ENCODE measurements around the gene STAP2. TPM values are rescaled to one million over a fixed set of nuclear protein-coding genes. Genes with fewer than 3 reads are reported as not detected.

The STAP2 gene
- total and polyA plus RNA-seq, 5 donors = 6.7 to 13.9 (median 10.9) TPM

DNA sequence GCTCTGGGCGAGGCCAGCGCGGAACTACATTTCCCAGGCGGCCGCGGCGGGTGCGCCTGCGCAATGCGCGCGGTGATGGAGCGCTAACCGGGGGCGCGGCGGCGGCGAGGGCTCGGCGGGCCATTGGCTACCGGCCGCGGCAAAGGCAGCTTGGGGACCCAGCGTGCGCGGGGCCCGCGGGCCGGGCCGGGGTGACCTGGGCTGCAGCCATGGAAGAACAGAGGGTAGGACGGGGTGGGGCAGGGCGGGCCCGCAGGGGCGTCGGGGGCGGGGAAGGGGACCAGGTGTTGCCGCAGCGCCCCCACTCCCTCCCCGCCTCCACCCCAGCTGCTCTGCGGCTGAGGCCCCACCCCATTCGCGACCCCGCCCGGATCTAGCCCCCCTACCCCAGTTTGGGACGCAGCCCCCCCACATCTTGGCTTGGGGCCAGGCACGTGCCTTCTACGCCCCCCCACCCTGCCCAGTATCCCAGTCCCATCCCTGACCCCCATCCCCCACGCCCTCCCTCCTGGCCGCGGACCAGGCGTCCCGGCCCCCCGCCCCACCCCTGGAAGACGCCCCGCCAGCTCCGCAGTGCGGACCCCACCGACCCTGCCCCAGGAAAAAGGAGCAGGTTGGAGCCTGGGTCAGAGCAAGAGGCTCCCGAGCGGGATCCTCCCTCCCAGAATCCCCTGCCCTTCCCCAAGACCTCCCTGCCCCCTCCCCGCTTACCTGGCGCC lies 33.9 kb downstream of the STAP2 start, which contains the start of gene FSD1:
FSD1 (plus strand) TSS at position 61 of the 719 bp plus-strand sequence; CDS start at position 210, 149 bp downstream.
- no peaks in the 10 kb centered on the region for H3K9me3 ChIP-seq (ENCODE audit: control insufficient read depth, low read length)
- intact Hi-C loops (cut with DNase I) = no loop called here
- ATAC-seq (peak in 1 of 2 donors; percentile 19), DNase-seq (peak in 2 of 3 donors; percentile 67 to 70)
- H3K27me3 ChIP-seq (ENCODE audit: control insufficient read depth, insufficient read depth) = no peaks in the 10 kb centered on the region
- 5% methylated on average over 63 of the region's 63 CpGs for WGBS
- no peak within 1 kb of the TSS for H3K4me3 ChIP-seq (ENCODE audit: low read length)
- no peak within 1 kb of the TSS for H3K27ac ChIP-seq (ENCODE audit: low read length)
- no peaks in the 10 kb centered on the region for H3K4me1 ChIP-seq (ENCODE audit: control insufficient read depth, insufficient read depth, low read length)

GRCh38 chr19:4303819-4304537 lies 34.6 kb downstream of the STAP2 start:
- Histone ChIP-seq H3K27ac (ENCODE audit: low read length) (no peak overlapping the region), H3K4me1 (ENCODE audit: control insufficient read depth, insufficient read depth, low read length) (no peaks in the 10 kb centered on the region), H3K4me3 (ENCODE audit: low read length) (no peak overlapping the region), H3K27me3 (ENCODE audit: control insufficient read depth, insufficient read depth) (no peaks in the 10 kb centered on the region), H3K9me3 (ENCODE audit: control insufficient read depth, low read length) (no peaks in the 10 kb centered on the region)
- WGBS = 47% methylated on average over 18 of the region's 18 CpGs
- ATAC-seq = no peak
- no peak for DNase-seq
- intact Hi-C loops (cut with DNase I) = no loop called here

DNA sequence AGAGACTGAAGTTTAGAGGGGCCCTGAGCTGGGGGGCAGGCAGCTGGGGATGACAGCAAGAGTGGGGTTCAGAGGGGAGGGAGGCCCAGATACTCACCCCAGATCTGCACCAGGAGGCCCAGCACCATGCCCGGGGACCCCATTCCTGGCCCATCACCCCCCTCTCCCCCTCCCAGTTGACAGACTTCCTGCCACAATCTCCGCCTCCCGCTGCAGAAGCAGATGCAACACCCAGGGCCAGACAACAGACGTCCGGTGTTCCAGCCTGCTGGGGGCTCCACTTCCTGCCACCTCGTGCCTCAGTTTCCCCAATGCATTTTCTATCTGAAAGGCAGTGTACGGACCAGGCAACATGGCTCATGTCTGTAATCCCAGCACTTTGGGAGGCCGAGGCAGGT lies 36.4 kb downstream of the STAP2 start, which contains the start of gene TMIGD2:
TMIGD2 (minus strand) TSS at position 147 of the 398 bp plus-strand sequence; CDS start at position 143, 4 bp downstream.
- no peaks in the 10 kb centered on the region for H3K4me1 ChIP-seq (ENCODE audit: control insufficient read depth, insufficient read depth, low read length)
- no peak within 1 kb of the TSS for H3K27ac ChIP-seq (ENCODE audit: low read length)
- H3K27me3 ChIP-seq (ENCODE audit: control insufficient read depth, insufficient read depth) = no peaks in the 10 kb centered on the region
- no peak within 1 kb of the TSS for H3K4me3 ChIP-seq (ENCODE audit: low read length)
- H3K9me3 ChIP-seq (ENCODE audit: control insufficient read depth, low read length) = no peaks in the 10 kb centered on the region
- ATAC-seq = no peak
- WGBS = 52% methylated on average over 8 of the region's 8 CpGs
- intact Hi-C loops (cut with DNase I) = no loop called here
- no peak for DNase-seq

DNA sequence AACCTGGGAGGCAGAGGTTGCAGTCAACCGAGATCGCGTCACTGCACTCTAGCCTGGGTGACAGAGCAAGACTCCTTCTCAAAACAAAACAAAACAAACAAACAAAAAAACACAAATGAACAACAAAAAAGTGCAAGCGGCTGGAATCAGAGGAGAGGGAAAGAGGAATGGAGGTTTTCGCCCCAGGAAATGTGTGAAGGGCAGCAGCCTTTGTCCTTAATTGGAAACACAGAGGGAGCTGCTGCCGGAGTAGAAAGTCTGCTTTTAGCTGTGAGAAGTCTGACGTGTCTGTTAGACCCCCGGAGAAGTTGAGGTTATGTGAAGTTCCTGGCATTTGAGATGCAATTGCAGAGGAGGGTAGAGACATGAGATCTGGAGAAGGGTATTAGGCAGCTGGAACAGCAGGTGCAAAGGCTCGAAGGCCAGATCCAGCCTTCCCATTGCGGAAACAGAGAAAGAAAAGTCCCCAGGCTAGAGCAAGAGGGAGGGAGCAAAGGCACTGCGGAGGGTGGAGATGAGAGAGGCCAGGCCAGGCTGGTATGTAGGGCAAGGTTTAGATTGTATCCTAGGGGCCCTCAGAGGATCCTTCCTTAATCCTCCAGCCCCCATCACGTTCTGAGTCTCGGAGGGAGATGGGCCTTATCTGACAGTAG lies 36.9 kb downstream of the STAP2 start:
- Histone ChIP-seq H3K4me3 (ENCODE audit: low read length) (no peak overlapping the region), H3K27me3 (ENCODE audit: control insufficient read depth, insufficient read depth) (no peaks in the 10 kb centered on the region), H3K9me3 (ENCODE audit: control insufficient read depth, low read length) (no peaks in the 10 kb centered on the region), H3K27ac (ENCODE audit: low read length) (no peak overlapping the region), H3K4me1 (ENCODE audit: control insufficient read depth, insufficient read depth, low read length) (no peaks in the 10 kb centered on the region)
- DNase-seq (no peak), ATAC-seq (no peak)
- intact Hi-C loops (cut with DNase I) = no loop called here
- 54% methylated on average over 13 of the region's 13 CpGs for WGBS

GRCh38 chr19:4300589-4300988 lies 38.0 kb downstream of the STAP2 start:
- H3K9me3 ChIP-seq (ENCODE audit: control insufficient read depth, low read length) = no peaks in the 10 kb centered on the region
- WGBS = 91% methylated on average over 3 of the region's 3 CpGs
- H3K27ac ChIP-seq (ENCODE audit: low read length) = no peak overlapping the region
- no peaks in the 10 kb centered on the region for H3K27me3 ChIP-seq (ENCODE audit: control insufficient read depth, insufficient read depth)
- H3K4me3 ChIP-seq (ENCODE audit: low read length) = no peak overlapping the region
- DNase-seq = no peak
- ATAC-seq = no peak
- intact Hi-C loops (cut with DNase I) = no loop called here
- H3K4me1 ChIP-seq (ENCODE audit: control insufficient read depth, insufficient read depth, low read length) = no peaks in the 10 kb centered on the region

GRCh38 chr19:4298810-4299550 lies 39.6 kb downstream of the STAP2 start:
- Histone ChIP-seq H3K27ac (ENCODE audit: low read length) (no peak overlapping the region), H3K4me3 (ENCODE audit: low read length) (no peak overlapping the region), H3K4me1 (ENCODE audit: control insufficient read depth, insufficient read depth, low read length) (no peaks in the 10 kb centered on the region), H3K27me3 (ENCODE audit: control insufficient read depth, insufficient read depth) (no peaks in the 10 kb centered on the region), H3K9me3 (ENCODE audit: control insufficient read depth, low read length) (no peaks in the 10 kb centered on the region)
- no peak for ATAC-seq
- WGBS = 77% methylated on average over 8 of the region's 8 CpGs
- intact Hi-C loops (cut with DNase I) = no loop called here
- DNase-seq = no peak

DNA sequence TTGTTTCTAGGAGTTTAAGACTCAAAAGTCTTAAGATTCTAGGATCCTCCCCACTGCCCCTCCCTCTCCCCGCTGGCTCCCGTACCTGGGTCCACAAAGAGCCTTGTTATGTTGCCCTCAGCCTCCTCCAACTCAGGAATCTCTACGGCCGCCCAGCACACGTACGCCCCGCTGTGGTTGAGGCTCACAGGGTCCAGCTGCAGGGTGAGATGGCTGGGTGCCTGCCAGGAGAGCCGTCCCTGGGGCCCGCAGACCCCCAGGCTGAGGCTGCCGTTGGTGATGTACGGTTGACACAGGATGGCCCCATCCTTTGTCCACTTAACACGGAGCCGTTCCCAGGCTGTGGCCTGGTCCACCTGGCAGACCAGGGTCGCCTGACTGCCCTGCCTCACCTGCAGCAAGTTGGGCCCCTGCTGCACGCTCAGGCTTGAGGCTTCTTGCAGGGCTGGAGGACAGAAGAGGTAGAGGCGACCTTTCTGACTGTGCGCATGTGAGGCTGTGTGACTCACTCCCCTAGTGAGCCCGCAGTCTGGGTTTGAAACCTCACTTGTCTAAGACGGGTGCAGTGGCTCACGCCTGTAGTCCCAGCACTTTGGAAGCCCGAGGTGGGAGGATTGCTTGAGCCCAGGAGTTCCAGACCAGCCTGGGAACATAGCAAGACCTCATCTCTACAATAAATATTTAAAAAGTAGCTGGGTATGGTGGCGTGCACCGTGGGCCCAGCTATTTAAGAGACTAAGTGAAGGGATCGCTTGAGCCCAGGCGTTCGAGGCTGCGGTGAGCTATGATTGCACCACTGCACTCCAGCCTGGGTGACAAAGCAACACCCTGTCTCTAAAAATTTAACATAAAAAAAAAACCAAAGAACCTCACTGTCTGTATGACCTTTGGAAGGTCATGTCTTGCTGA lies 40.5 kb downstream of the STAP2 start:
- no peaks in the 10 kb centered on the region for H3K4me1 ChIP-seq (ENCODE audit: control insufficient read depth, insufficient read depth, low read length)
- H3K9me3 ChIP-seq (ENCODE audit: control insufficient read depth, low read length) = no peaks in the 10 kb centered on the region
- ATAC-seq (no peak), DNase-seq (no peak)
- intact Hi-C loops (cut with DNase I) = no loop called here
- H3K4me3 ChIP-seq (ENCODE audit: low read length) = no peak overlapping the region
- no peaks in the 10 kb centered on the region for H3K27me3 ChIP-seq (ENCODE audit: control insufficient read depth, insufficient read depth)
- 67% methylated on average over 27 of the region's 27 CpGs for WGBS
- no peak overlapping the region for H3K27ac ChIP-seq (ENCODE audit: low read length)

GRCh38 chr19:4295972-4296771 lies 42.5 kb downstream of the STAP2 start:
- Histone ChIP-seq H3K9me3 (ENCODE audit: control insufficient read depth, low read length) (no peaks in the 10 kb centered on the region), H3K27ac (ENCODE audit: low read length) (no peak overlapping the region), H3K27me3 (ENCODE audit: control insufficient read depth, insufficient read depth) (no peaks in the 10 kb centered on the region), H3K4me1 (ENCODE audit: control insufficient read depth, insufficient read depth, low read length) (no peaks in the 10 kb centered on the region), H3K4me3 (ENCODE audit: low read length) (no peak overlapping the region)
- WGBS = 45% methylated on average over 14 of the region's 14 CpGs
- ATAC-seq (peak; percentile 25 to 37), DNase-seq (no peak)
- intact Hi-C loops (cut with DNase I) = no loop called here

GRCh38 chr19:4294389-4294788 lies 44.2 kb downstream of the STAP2 start:
- intact Hi-C loops (cut with DNase I) = no loop called here
- no peak overlapping the region for H3K4me3 ChIP-seq (ENCODE audit: low read length)
- no peaks in the 10 kb centered on the region for H3K9me3 ChIP-seq (ENCODE audit: control insufficient read depth, low read length)
- no peaks in the 10 kb centered on the region for H3K4me1 ChIP-seq (ENCODE audit: control insufficient read depth, insufficient read depth, low read length)
- ATAC-seq (no peak), DNase-seq (no peak)
- no peaks in the 10 kb centered on the region for H3K27me3 ChIP-seq (ENCODE audit: control insufficient read depth, insufficient read depth)
- WGBS = 39% methylated on average over 10 of the region's 10 CpGs
- no peak overlapping the region for H3K27ac ChIP-seq (ENCODE audit: low read length)

Data from right cardiac atrium (tissue), 5 donors.